Mesenchymal stem cell (in vitro differentiated cells and primary cell): ENCODE results near the gene PCED1B.

Experiments used
- DNase-seq: peaks from one replicate; pipeline ENCODE4 v3.0.0-alpha.2; 2013
- H2AFZ ChIP-seq: one replicate; pipeline ENCODE4 v1.6.1; 2013; ENCODE audit warnings: low read depth, mild to moderate bottlenecking, control low read depth, inconsistent platforms, low read length, moderate library complexity
- H2AK5ac ChIP-seq: 2 replicates; pipeline ENCODE4 v1.6.1; 2013; ENCODE audit warnings: low read length, moderate library complexity, mild to moderate bottlenecking, inconsistent platforms; ENCODE audit not compliant: severe bottlenecking
- H2BK120ac ChIP-seq: one replicate; pipeline ENCODE4 v1.6.1; 2013; ENCODE audit warnings: low read depth, mild to moderate bottlenecking, inconsistent platforms, low read length, moderate library complexity
- H2BK12ac ChIP-seq, 2 experiments: one replicate each; pipeline ENCODE4 v1.6.1; 2013; ENCODE audit warnings: inconsistent platforms in 2 of 2, low read length in 2 of 2, mild to moderate bottlenecking in 2 of 2, moderate library complexity in 2 of 2, control low read depth in 1 of 2
- H2BK15ac ChIP-seq: one replicate; pipeline ENCODE4 v1.6.1; 2013; ENCODE audit warnings: mild to moderate bottlenecking, low read depth, inconsistent platforms; ENCODE audit not compliant: poor library complexity, severe bottlenecking
- H2BK5ac ChIP-seq: 2 replicates; pipeline ENCODE4 v1.6.1; 2013; ENCODE audit warnings: low read depth, mild to moderate bottlenecking, low read length, control low read depth, inconsistent platforms; ENCODE audit not compliant: poor library complexity, severe bottlenecking
- H3K14ac ChIP-seq, 2 experiments: one replicate each; pipeline ENCODE4 v1.6.1; 2013; ENCODE audit warnings: inconsistent platforms in 2 of 2, low read length in 2 of 2, control low read depth in 1 of 2, mild to moderate bottlenecking in 1 of 2, moderate library complexity in 1 of 2
- H3K18ac ChIP-seq, 2 experiments: one replicate each; pipeline ENCODE4 v1.6.1; 2013; ENCODE audit warnings: inconsistent platforms in 2 of 2, low read length in 2 of 2, control low read depth in 1 of 2, low read depth in 1 of 2, mild to moderate bottlenecking in 1 of 2
- H3K23ac ChIP-seq, 2 experiments: one replicate each; pipeline ENCODE4 v1.6.1; 2013; ENCODE audit warnings: inconsistent platforms in 2 of 2, low read length in 2 of 2, mild to moderate bottlenecking in 2 of 2, moderate library complexity in 2 of 2, control low read depth in 1 of 2
- H3K27ac ChIP-seq: 2 replicates; pipeline ENCODE4 v1.5.1; 2013; ENCODE audit warnings: mild to moderate bottlenecking, moderate library complexity, low read length, control low read depth, inconsistent platforms; ENCODE audit not compliant: poor library complexity, severe bottlenecking
- H3K27me3 ChIP-seq, 2 experiments: 2 replicates each; pipeline versions ENCODE4 v1.6.1 to v1.7.0; 2013; ENCODE audit warnings: low read length in 2 of 2, mild to moderate bottlenecking in 2 of 2, moderate library complexity in 2 of 2, control low read depth in 1 of 2, inconsistent platforms in 1 of 2; ENCODE audit not compliant: control insufficient read depth in 1 of 2, insufficient read depth in 1 of 2
- H3K36me3 ChIP-seq, 2 experiments: 2 replicates each; pipeline versions ENCODE4 v1.6.1 to v1.7.0; 2013; ENCODE audit warnings: low read length in 2 of 2, control low read depth in 1 of 2, inconsistent platforms in 1 of 2, low read depth in 1 of 2, mild to moderate bottlenecking in 1 of 2; ENCODE audit not compliant: insufficient read depth in 2 of 2, control insufficient read depth in 1 of 2
- H3K4ac ChIP-seq, 2 experiments: one replicate each; pipeline ENCODE4 v1.6.1; 2013; ENCODE audit warnings: inconsistent platforms in 2 of 2, low read length in 2 of 2, mild to moderate bottlenecking in 2 of 2, moderate library complexity in 2 of 2, control low read depth in 1 of 2, low read depth in 1 of 2
- H3K4me1 ChIP-seq: 2 replicates; pipeline ENCODE4 v1.6.1; 2013; ENCODE audit warnings: low read depth, low read length, control low read depth; ENCODE audit not compliant: control insufficient read depth, insufficient read depth
- H3K4me2 ChIP-seq: 2 replicates; pipeline ENCODE4 v1.6.1; 2013; ENCODE audit warnings: low read length, mild to moderate bottlenecking, inconsistent platforms; ENCODE audit not compliant: poor library complexity, severe bottlenecking
- H3K4me3 ChIP-seq, 2 experiments: 2 replicates each; pipeline versions ENCODE4 v1.5.1 to v1.7.0; 2013; ENCODE audit warnings: low read length in 2 of 2, mild to moderate bottlenecking in 2 of 2, control low read depth in 1 of 2, low read depth in 1 of 2; ENCODE audit not compliant: insufficient read depth in 1 of 2
- H3K79me1 ChIP-seq: replicated peaks from 2 replicates; pipeline ENCODE4 v1.6.1; 2013; ENCODE audit warnings: mild to moderate bottlenecking, control low read depth, low read length, inconsistent platforms; ENCODE audit not compliant: poor library complexity, severe bottlenecking
- H3K9ac ChIP-seq: 2 replicates; pipeline ENCODE4 v1.7.0; 2013; ENCODE audit warnings: mild to moderate bottlenecking, low read length, moderate library complexity
- H3K9me3 ChIP-seq: 2 replicates; pipeline ENCODE4 v1.7.0; 2013; ENCODE audit warnings: mild to moderate bottlenecking, low read length; ENCODE audit not compliant: control insufficient read depth
- H4K8ac ChIP-seq: one replicate; pipeline ENCODE4 v1.6.1; 2013; ENCODE audit warnings: inconsistent platforms, mild to moderate bottlenecking, low read length, moderate library complexity
- H4K91ac ChIP-seq: one replicate; pipeline ENCODE4 v1.6.1; 2013; ENCODE audit warnings: mild to moderate bottlenecking, low read length, inconsistent platforms
- WGBS: methylation state at CpG from one replicate; pipeline ENCODE4 v1.1.7; 2013; ENCODE audit warnings: mixed read lengths; 5-methylcytosine and 5-hydroxymethylcytosine counted together

PCED1B gene

GRCh38 chr12:47134005-47134404, 54.6 kb downstream of the PCED1B start:
- no peak overlapping the region for H4K8ac ChIP-seq
- no peaks in the 10 kb centered on the region for H3K79me1 ChIP-seq
- no peak overlapping the region for H2BK15ac ChIP-seq
- no peak for DNase-seq
- H4K91ac ChIP-seq: no peak overlapping the region
- WGBS: 100% methylated on average over 1 of the region's 3 CpGs
- no peak overlapping the region for H3K23ac ChIP-seq
- no peak overlapping the region for H3K14ac ChIP-seq
- no peak overlapping the region for H3K4me2 ChIP-seq
- H3K18ac ChIP-seq: no peak overlapping the region
- no peak overlapping the region for H3K4me3 ChIP-seq
- no peaks in the 10 kb centered on the region for H3K4me1 ChIP-seq
- no peak overlapping the region for H2AK5ac ChIP-seq
- no peak overlapping the region for H3K4ac ChIP-seq
- no peak overlapping the region for H2BK5ac ChIP-seq
- H3K36me3 ChIP-seq: no peaks in the 10 kb centered on the region
- no peak overlapping the region for H2BK120ac ChIP-seq
- no peak overlapping the region for H2AFZ ChIP-seq
- no peak overlapping the region for H2BK12ac ChIP-seq
- no peak overlapping the region for H3K9ac ChIP-seq
- no peaks in the 10 kb centered on the region for H3K27me3 ChIP-seq
- H3K27ac ChIP-seq: no peak overlapping the region
- no peaks in the 10 kb centered on the region for H3K9me3 ChIP-seq

GRCh38 chr12:47135578-47135977, 56.2 kb downstream of the PCED1B start:
- Histone ChIP-seq H3K36me3 (no peaks in the 10 kb centered on the region), H3K23ac (no peak overlapping the region), H4K8ac (no peak overlapping the region), H3K4me1 (no peaks in the 10 kb centered on the region), H2BK12ac (no peak overlapping the region), H2BK15ac (no peak overlapping the region), H3K9ac (no peak overlapping the region), H3K4me3 (no peak overlapping the region), H3K18ac (no peak overlapping the region), H2BK5ac (no peak overlapping the region), H3K9me3 (no peaks in the 10 kb centered on the region), H2BK120ac (no peak overlapping the region), H2AK5ac (no peak overlapping the region), H4K91ac (no peak overlapping the region), H2AFZ (no peak overlapping the region), H3K4ac (no peak overlapping the region), H3K4me2 (no peak overlapping the region), H3K14ac (no peak overlapping the region), H3K27ac (no peak overlapping the region), H3K27me3 (no peaks in the 10 kb centered on the region), H3K79me1 (no peaks in the 10 kb centered on the region)
- DNase-seq: no peak
- WGBS: 96% methylated on average over 5 of the region's 7 CpGs

- WGBS: 97% methylated on average over 2 of the region's 2 CpGs
- Histone ChIP-seq H3K18ac (no peak overlapping the region), H3K27me3 (no peaks in the 10 kb centered on the region), H3K4me1 (no peaks in the 10 kb centered on the region), H3K79me1 (no peaks in the 10 kb centered on the region), H3K27ac (no peak overlapping the region), H3K9ac (no peak overlapping the region), H4K91ac (no peak overlapping the region), H3K14ac (no peak overlapping the region), H3K4ac (no peak overlapping the region), H4K8ac (no peak overlapping the region), H3K4me2 (no peak overlapping the region), H2AFZ (no peak overlapping the region), H3K23ac (no peak overlapping the region), H2BK120ac (no peak overlapping the region), H2BK12ac (no peak overlapping the region), H2AK5ac (no peak overlapping the region), H2BK15ac (no peak overlapping the region), H2BK5ac (no peak overlapping the region), H3K36me3 (peaks cover 0 to 6% of the 10 kb centered on the region in 2 experiments), H3K9me3 (peaks cover 6% of the 10 kb centered on the region), H3K4me3 (no peak overlapping the region)
- DNase-seq: no peak
These were observed 59.7 kb downstream of the PCED1B start for GRCh38 chr12:47139000-47139681.

- H3K36me3 ChIP-seq: peaks cover 0 to 6% of the 10 kb centered on the region in 2 experiments
- H3K14ac ChIP-seq: no peak overlapping the region
- H2AFZ ChIP-seq: no peak overlapping the region
- no peak overlapping the region for H4K8ac ChIP-seq
- DNase-seq: no peak
- H3K9ac ChIP-seq: no peak overlapping the region
- H3K18ac ChIP-seq: no peak overlapping the region
- H3K23ac ChIP-seq: no peak overlapping the region
- no peak overlapping the region for H3K27ac ChIP-seq
- no peak overlapping the region for H4K91ac ChIP-seq
- H3K79me1 ChIP-seq: no peaks in the 10 kb centered on the region
- H2BK120ac ChIP-seq: no peak overlapping the region
- H2BK5ac ChIP-seq: no peak overlapping the region
- H3K4me3 ChIP-seq: no peak overlapping the region
- H3K4me1 ChIP-seq: no peaks in the 10 kb centered on the region
- H2AK5ac ChIP-seq: no peak overlapping the region
- H2BK12ac ChIP-seq: no peak overlapping the region
- no peak overlapping the region for H3K4me2 ChIP-seq
- no peak overlapping the region for H2BK15ac ChIP-seq
- H3K27me3 ChIP-seq: no peaks in the 10 kb centered on the region
- H3K9me3 ChIP-seq: peaks cover 6% of the 10 kb centered on the region
- no peak overlapping the region for H3K4ac ChIP-seq
These were observed 62.0 kb downstream of the PCED1B start for GRCh38 chr12:47141459-47141858.
